ENCODE results near the gene ROCK2.

ROCK2 gene

GRCh38 chr2:11305958-11306357 lies 38.5 kb downstream of the ROCK2 start:
- no peak for DNase-seq

- DNase-seq, result no peak
These were observed 39.1 kb downstream of the ROCK2 start for GRCh38 chr2:11305338-11305737.

GRCh38 chr2:11304476-11304875 lies 40.0 kb downstream of the ROCK2 start:
- no peak for DNase-seq

- DNase-seq, result no peak
These were observed 41.0 kb downstream of the ROCK2 start for GRCh38 chr2:11303290-11304013.

GRCh38 chr2:11299439-11299838 lies 45.0 kb downstream of the ROCK2 start:
- DNase-seq, result no peak

GRCh38 chr2:11298592-11298991 lies 45.8 kb downstream of the ROCK2 start:
- DNase-seq, result no peak

- DNase-seq, result no peak
These were observed 48.0 kb downstream of the ROCK2 start for GRCh38 chr2:11296401-11296800.

- no peak for DNase-seq
These were observed 51.8 kb downstream of the ROCK2 start for GRCh38 chr2:11292464-11293255.

- no peak for DNase-seq
These were observed 53.7 kb downstream of the ROCK2 start for GRCh38 chr2:11290713-11291112.

- DNase-seq, result no peak
These were observed 54.2 kb downstream of the ROCK2 start for GRCh38 chr2:11290211-11290610.

GRCh38 chr2:11288431-11288830 lies 56.0 kb downstream of the ROCK2 start:
- no peak for DNase-seq

- no peak for DNase-seq
These were observed 57.7 kb downstream of the ROCK2 start for GRCh38 chr2:11286749-11287148.

GRCh38 chr2:11286323-11286722 lies 58.1 kb downstream of the ROCK2 start:
- DNase-seq, result no peak

- no peak for DNase-seq
These were observed 58.9 kb downstream of the ROCK2 start for GRCh38 chr2:11285499-11285898.

GRCh38 chr2:11281186-11281585 lies 63.2 kb downstream of the ROCK2 start:
- DNase-seq, result no peak

- no peak for DNase-seq
These were observed 63.7 kb downstream of the ROCK2 start for GRCh38 chr2:11280713-11281112.

GRCh38 chr2:11279398-11279797 lies 65.0 kb downstream of the ROCK2 start:
- no peak for DNase-seq

GRCh38 chr2:11278219-11278618 lies 66.2 kb downstream of the ROCK2 start:
- DNase-seq, result no peak

GRCh38 chr2:11275910-11276309 lies 68.5 kb downstream of the ROCK2 start:
- DNase-seq, result no peak

GRCh38 chr2:11270891-11271290 lies 73.5 kb downstream of the ROCK2 start:
- DNase-seq, result no peak

GRCh38 chr2:11267931-11268330 lies 76.5 kb downstream of the ROCK2 start:
- no peak for DNase-seq

- no peak for DNase-seq
These were observed 79.6 kb downstream of the ROCK2 start for GRCh38 chr2:11264818-11265217.

- DNase-seq, result no peak
These were observed 80.4 kb downstream of the ROCK2 start for GRCh38 chr2:11264007-11264406.

GRCh38 chr2:11263177-11263576 lies 81.3 kb downstream of the ROCK2 start:
- DNase-seq, result no peak
